Progenitor cell of endocrine pancreas (in vitro differentiated cells): ENCODE measurements around the gene ZNF789. TPM values are rescaled to one million over a fixed set of nuclear protein-coding genes. Genes with fewer than 3 reads are reported as not detected.

Source experiments
- DNase-seq: peaks from one replicate; pipeline ENCODE4 v3.0.0; 2021; ENCODE audit warnings: low spot score; ENCODE audit not compliant: unreplicated experiment
- H3K27ac Mint-ChIP-seq: 2 replicates; pipeline ENCODE4 v1.8.0; 2021; ENCODE audit warnings: mild to moderate bottlenecking, moderate library complexity, mixed read lengths
- H3K27me3 Mint-ChIP-seq: 2 replicates; pipeline ENCODE4 v1.8.0; 2021; ENCODE audit warnings: mixed read lengths
- H3K36me3 Mint-ChIP-seq: 2 replicates; pipeline ENCODE4 v1.8.0; 2022; ENCODE audit warnings: mixed read lengths; ENCODE audit not compliant: insufficient read depth
- H3K4me1 Mint-ChIP-seq: 2 replicates; pipeline ENCODE4 v1.8.0; 2021; ENCODE audit warnings: low read depth, mixed read lengths
- H3K4me3 Mint-ChIP-seq: 2 replicates; pipeline ENCODE4 v1.8.0; 2021; ENCODE audit warnings: low read depth, mild to moderate bottlenecking, moderate library complexity, mixed read lengths
- H3K9me3 Mint-ChIP-seq: 2 replicates; pipeline ENCODE4 v1.8.0; 2021; ENCODE audit warnings: low read depth, mixed read lengths
- total RNA-seq: library from RNA; stranded (reverse); gene quantifications from 2 replicates; pipeline ENCODE4 v1.2.1, GENCODE V29; 2021
- TF ChIP-seq, protein P1 (sequence below): fragments of 200-600 bp; sonication (generic); IDR thresholded peaks from one replicate; pipeline ENCODE4 v1.5.0; 2021; ENCODE audit warnings: antibody characterized with exemption, mild to moderate bottlenecking; ENCODE audit not compliant: unreplicated experiment

The ZNF789 gene
- total RNA-seq, 1 donor from 2014 or later, result 27.4 TPM

DNA sequence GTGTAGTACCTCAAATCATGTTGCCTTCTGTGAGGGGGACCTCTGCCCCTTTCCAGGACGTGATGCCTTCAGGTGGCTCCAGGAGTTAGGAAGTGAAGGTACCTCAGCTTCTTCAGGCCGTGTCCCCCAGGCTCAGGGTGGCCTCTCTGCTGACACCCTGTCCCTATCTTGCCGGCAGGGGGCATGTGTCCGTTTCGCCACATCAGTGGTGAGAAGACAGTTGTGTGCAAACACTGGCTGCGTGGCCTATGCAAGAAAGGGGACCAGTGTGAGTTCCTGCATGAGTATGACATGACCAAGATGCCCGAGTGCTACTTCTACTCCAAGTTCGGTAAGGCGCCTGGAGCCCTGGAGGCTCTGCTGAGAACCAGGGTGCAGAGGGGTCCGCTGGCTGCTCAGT lies 24.7 kb upstream of the ZNF789 start:
- no peak overlapping the region for H3K4me3 Mint-ChIP-seq
- H3K27me3 Mint-ChIP-seq, result no peaks in the 10 kb centered on the region
- no peaks in the 10 kb centered on the region for H3K9me3 Mint-ChIP-seq
- peaks cover 23% of the 10 kb centered on the region for H3K36me3 Mint-ChIP-seq
- H3K4me1 Mint-ChIP-seq, result no peaks in the 10 kb centered on the region
- H3K27ac Mint-ChIP-seq, result no peak overlapping the region
- DNase-seq, result no peak
- TF ChIP-seq, protein P1, sequence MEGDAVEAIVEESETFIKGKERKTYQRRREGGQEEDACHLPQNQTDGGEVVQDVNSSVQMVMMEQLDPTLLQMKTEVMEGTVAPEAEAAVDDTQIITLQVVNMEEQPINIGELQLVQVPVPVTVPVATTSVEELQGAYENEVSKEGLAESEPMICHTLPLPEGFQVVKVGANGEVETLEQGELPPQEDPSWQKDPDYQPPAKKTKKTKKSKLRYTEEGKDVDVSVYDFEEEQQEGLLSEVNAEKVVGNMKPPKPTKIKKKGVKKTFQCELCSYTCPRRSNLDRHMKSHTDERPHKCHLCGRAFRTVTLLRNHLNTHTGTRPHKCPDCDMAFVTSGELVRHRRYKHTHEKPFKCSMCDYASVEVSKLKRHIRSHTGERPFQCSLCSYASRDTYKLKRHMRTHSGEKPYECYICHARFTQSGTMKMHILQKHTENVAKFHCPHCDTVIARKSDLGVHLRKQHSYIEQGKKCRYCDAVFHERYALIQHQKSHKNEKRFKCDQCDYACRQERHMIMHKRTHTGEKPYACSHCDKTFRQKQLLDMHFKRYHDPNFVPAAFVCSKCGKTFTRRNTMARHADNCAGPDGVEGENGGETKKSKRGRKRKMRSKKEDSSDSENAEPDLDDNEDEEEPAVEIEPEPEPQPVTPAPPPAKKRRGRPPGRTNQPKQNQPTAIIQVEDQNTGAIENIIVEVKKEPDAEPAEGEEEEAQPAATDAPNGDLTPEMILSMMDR, result peak; percentile 22

DNA sequence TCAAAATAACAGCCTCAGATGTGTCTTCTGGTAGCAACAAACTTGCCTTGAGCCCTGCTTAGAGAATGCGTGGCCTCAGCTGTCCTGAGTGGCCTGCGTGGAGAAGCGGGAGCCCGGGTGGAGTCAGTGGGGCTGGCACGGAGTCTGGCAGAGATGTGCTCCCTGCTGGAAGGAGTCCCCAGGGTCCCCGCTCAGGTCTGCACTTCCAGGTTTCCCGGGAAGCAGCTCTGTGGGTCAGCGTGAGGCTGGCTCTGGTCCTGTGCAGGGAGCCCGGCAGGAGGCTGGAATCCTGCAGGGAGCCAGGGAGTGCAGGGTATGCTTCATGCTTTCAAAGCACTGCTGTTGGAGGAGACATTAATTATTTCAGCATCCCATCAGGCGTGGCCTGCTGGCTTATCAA lies 23.8 kb upstream of the ZNF789 start:
- H3K27me3 Mint-ChIP-seq, result no peaks in the 10 kb centered on the region

DNA sequence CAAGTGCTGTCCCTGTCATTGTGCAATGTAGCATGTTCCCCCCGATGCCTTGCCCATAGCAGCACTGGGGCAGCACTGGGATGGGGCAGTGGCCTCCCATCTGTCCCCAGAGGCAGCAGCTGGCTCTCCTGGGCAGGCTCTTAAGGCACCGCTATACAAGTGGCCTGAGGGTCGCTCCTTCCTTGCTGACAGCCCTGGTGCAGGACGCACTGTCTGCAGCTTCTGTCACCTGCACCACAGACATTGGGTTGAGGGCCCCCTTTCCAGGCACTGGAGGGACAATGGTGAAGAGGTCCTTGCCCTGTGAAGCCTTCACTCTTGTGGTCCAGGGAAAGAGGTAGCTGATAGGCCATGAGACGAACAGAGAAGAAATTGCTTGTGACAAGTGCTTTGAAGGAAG lies 23.4 kb upstream of the ZNF789 start:
- Mint-ChIP-seq H3K27me3 (no peaks in the 10 kb centered on the region), H3K4me1 (no peaks in the 10 kb centered on the region), H3K4me3 (no peak overlapping the region), H3K27ac (peak overlapping the region; percentile 59), H3K36me3 (peaks cover 23% of the 10 kb centered on the region), H3K9me3 (no peaks in the 10 kb centered on the region)
- DNase-seq, result no peak
- TF ChIP-seq, protein P1, result no peak

More for the DNA sequence above, 23.8 kb upstream of the ZNF789 start:
- Mint-ChIP-seq H3K27ac (no peak overlapping the region), H3K4me1 (no peaks in the 10 kb centered on the region), H3K36me3 (peaks cover 23% of the 10 kb centered on the region), H3K4me3 (no peak overlapping the region), H3K9me3 (no peaks in the 10 kb centered on the region)
- DNase-seq, result no peak
- TF ChIP-seq, protein P1, result no peak

DNA sequence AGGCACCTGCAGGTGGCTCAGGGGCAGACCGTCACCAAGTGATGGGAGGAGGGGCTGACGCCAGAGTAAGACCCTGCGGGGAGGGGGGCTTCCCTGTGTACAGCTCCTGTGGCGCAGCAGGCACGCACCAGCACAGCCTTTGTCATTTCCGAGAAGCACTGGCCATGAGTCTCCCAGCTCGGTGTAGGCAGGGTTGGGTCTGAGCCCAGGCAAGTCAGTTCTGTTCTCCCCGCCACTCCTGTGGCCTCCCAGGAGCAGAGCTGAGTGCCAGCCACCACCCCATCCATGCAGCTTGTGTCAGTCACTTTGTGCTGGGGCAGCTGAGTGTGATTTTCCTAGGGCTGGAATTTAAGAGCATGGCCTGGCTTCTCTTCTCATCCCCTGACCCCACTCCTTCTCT lies 20.8 kb upstream of the ZNF789 start:
- TF ChIP-seq, protein P1, result no peak
- Mint-ChIP-seq H3K27me3 (no peaks in the 10 kb centered on the region), H3K4me3 (no peak overlapping the region), H3K36me3 (peaks cover 13% of the 10 kb centered on the region), H3K9me3 (no peaks in the 10 kb centered on the region), H3K27ac (no peak overlapping the region), H3K4me1 (no peaks in the 10 kb centered on the region)
- DNase-seq, result no peak

DNA sequence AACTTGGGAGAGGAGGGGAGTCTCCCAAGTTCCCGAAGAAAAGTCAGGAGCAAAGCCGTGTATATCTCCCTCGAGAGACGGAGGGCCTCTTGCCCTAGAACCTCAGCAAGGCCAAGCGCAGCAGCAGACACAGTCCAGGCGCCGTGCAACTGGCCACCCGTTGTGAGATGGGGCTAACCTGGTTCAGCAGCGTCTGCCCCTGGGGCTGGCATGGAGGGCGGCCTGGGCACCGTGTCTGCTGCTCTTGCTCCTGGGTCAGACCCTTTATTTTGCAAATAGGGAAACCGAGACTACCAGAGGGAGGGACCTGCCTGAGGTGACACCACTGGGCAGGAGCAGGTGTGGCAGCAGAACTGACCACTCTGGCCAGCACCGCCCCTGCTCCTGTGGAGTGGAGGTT lies 20.1 kb upstream of the ZNF789 start:
- DNase-seq, result no peak
- Mint-ChIP-seq H3K9me3 (no peaks in the 10 kb centered on the region), H3K27ac (no peak overlapping the region), H3K27me3 (no peaks in the 10 kb centered on the region), H3K4me1 (no peaks in the 10 kb centered on the region), H3K36me3 (peaks cover 13% of the 10 kb centered on the region), H3K4me3 (no peak overlapping the region)
- TF ChIP-seq, protein P1, result no peak
